GM23248 (cell line): ENCODE data around the gene ATP2C2.

ENCODE experiments used
- EZH2 ChIP-seq: fragments of 200-600 bp; sonication (generic); IDR thresholded peaks from 2 replicates; pipeline ENCODE4 v1.6.1; 2018; ENCODE audit warnings: antibody characterized with exemption, mild to moderate bottlenecking; ENCODE audit not compliant: insufficient read depth, poor library complexity, severe bottlenecking
- EZH2phosphoT487 ChIP-seq: fragments of 200-600 bp; sonication (generic); IDR thresholded peaks from 2 replicates; pipeline ENCODE4 v1.6.1; 2018; ENCODE audit warnings: antibody characterized with exemption, moderate library complexity, mild to moderate bottlenecking, low read depth; ENCODE audit not compliant: insufficient read depth

DNA sequence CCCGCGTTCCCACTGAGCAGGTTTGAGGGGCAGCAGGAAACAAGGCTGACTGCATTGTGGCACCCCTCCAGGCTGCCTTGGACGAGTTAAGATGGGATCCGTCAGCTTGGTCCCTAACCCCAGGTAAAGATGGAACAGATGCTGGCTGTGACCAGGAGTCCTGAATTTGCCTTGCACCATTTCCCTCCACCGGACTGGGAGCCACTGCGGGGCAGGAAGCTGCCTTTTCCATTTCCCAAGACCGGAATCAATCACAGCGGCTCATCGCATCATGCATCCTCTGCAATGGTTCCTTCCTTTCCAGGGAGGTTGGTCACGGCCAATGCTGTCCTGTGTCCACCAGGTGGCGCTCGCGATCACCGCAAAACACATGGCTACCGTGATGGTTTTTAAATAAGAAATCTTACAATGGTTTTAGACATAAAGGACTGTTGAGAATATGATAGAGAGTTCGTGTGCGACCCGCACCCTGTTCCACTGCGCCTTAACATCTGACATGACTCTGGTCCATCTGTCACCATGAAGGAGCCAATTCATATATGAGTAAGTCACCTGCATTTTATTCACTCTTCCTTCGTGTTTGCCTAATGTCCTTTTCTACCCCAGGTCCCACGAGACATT, 143.0 kb downstream of the ATP2C2 start:
- TF ChIP-seq EZH2 (no peak), EZH2phosphoT487 (no peak)
